ENCODE measurements around the gene KCNMB3.
"Not testable (repeated sequence)": the region's sequence is repeated elsewhere in the genome, so short reads cannot be mapped to it uniquely, and the experiment has no call there.

KCNMB3 gene

DNA sequence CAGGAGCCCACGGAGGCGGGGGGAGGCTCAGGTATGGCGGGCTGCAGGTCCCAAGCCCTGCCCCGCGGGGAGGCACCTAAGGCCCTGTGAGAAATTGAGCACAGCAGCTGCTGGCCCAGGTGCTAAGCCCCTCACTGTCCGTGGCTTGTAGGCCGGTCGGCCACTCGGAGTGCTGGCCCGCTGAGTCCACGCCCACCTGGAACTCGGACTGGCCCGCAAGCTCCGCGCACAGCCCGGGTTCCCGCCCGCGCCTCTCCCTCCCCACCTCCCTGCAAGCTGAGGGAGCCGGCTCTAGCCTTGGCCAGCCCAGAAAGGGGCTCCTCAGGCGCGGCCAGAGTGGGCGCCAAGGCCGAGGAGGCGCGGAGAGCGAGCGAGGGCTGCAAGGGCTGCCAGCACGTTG lies 12.2 kb upstream of the KCNMB3 start:
- no peak for DNase-seq

GRCh38 chr3:179260949-179261765 lies 10.2 kb upstream of the KCNMB3 start:
- peak; percentile 76 for DNase-seq

- DNase-seq, result not testable (repeated sequence)
These were observed 9.2 kb upstream of the KCNMB3 start for GRCh38 chr3:179259959-179260756.

DNA sequence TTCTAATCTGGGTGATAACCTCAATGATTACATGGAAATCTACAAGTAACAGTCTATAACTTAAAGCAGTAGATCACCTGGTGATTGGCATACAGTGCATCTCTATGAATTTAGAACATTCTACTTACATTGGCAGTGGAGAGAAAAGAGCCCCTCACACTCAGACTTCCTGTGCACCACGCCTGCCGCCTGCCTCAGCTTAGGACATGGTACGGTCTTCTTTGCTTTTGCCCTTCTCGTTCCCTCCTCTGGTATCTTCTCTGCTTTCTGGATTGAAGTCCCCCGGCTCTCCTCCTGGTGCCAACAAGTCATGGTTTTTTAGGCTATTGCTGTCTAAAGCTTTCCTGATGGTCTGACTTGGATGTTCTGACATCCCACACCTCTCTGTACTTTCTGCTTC lies 7.9 kb upstream of the KCNMB3 start:
- no peak for DNase-seq

DNA sequence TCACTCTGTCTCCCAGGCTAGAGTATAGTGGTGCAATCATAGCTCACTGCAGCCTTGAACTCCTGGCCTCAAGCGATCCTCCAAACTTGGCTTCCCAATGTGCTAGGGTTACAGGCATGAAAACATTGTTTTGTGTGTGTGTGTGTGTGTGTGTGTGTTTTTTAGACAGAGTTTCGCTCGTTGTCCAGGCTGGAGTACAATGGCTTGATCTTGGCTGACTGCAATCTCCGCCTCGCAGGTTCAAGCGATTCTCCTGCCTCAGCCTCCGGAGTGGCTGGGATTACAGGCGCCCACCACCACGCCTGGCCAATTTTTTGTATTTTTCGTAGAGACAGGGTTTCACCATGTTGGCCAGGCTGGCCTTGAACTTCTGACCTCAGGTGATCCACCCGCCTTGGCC lies 6.8 kb upstream of the KCNMB3 start:
- not testable (repeated sequence) for DNase-seq

GRCh38 chr3:179256813-179257212 lies 5.9 kb upstream of the KCNMB3 start:
- no peak for DNase-seq

GRCh38 chr3:179247289-179248015 lies 3.5 kb downstream of the KCNMB3 start:
- no peak for DNase-seq

- DNase-seq, result no peak
These were observed 6.0 kb downstream of the KCNMB3 start for GRCh38 chr3:179244878-179245277.

DNA sequence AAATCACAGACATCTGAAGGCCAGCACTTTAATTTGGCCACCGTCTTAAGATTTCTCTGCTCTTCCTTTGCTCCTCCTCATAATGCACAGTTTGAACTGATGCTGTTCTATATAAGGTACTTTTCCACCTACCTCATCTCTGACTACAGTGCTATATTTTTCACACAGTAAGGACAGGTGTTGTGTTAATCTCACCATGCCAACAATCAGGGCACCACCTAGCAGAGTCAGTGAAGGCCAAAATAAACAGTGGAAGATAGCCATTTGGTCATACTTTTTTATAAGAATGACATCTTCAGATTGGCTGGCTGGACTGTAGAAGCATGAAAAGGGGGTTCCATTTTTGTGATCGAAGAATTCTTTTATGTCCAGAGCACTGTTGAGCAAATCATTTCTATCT lies 8.1 kb downstream of the KCNMB3 start:
- DNase-seq, result not testable (repeated sequence)

GRCh38 chr3:179240299-179240698 lies 10.6 kb downstream of the KCNMB3 start:
- DNase-seq, result not testable (repeated sequence)

GRCh38 chr3:179236669-179237301 lies 14.1 kb downstream of the KCNMB3 start:
- DNase-seq, result no peak

DNA sequence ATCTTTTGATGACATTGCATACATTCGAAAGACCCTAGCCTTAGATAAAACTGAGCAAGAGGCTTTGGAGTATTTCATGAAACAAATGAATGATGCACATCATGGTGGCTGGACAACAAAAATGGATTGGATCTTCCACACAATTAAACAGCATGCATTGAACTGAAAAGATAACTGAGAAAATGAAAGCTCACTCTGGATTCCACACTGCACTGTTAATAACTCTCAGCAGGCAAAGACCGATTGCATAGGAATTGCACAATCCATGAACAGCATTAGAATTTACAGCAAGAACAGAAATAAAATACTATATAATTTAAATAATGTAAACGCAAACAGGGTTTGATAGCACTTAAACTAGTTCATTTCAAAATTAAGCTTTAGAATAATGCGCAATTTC lies 16.7 kb downstream of the KCNMB3 start:
- no peak for DNase-seq

DNA sequence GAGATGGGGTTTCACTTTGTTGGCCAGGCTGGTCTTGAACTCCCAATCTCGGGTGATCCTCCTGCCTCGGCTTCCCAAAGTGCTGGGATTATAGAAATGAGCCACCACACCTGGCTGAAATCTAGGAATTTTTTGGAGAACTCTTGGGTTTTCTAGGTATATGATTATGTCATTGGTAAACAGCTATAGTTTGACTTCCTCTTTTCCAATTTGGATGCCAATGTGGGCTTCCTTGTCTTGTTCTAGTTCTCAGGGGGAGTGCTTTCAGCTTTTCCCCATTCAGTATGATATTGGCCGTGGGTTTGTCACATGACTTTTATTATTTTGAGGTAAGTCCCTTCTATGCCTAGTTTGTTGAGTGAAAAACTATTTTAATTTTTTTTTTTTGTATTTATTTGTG lies 17.9 kb downstream of the KCNMB3 start:
- no peak for DNase-seq

GRCh38 chr3:179229177-179229576 lies 21.7 kb downstream of the KCNMB3 start:
- no peak for DNase-seq

- DNase-seq, result no peak
These were observed 23.6 kb downstream of the KCNMB3 start for GRCh38 chr3:179227349-179227748.

DNA sequence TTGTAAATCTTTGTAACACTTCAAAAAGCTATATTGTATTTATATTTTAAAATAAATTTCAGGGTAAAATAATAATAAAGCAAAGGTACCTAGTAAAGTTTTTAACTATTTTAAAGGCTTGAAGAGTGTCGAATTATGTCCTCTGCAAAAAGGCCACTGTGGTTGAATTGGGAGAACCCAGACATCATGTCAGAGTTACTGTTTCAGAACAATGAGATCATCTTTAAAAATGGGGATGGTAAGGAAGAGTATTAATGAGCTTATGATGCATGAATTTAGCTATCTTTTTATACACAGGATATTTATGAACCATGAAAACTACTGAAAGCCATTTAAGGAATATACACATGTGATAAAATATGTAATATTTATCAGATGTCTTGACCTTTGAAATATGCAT lies 26.3 kb downstream of the KCNMB3 start:
- no peak for DNase-seq

- no peak for DNase-seq
These were observed 27.4 kb downstream of the KCNMB3 start for GRCh38 chr3:179223548-179223947.

DNA sequence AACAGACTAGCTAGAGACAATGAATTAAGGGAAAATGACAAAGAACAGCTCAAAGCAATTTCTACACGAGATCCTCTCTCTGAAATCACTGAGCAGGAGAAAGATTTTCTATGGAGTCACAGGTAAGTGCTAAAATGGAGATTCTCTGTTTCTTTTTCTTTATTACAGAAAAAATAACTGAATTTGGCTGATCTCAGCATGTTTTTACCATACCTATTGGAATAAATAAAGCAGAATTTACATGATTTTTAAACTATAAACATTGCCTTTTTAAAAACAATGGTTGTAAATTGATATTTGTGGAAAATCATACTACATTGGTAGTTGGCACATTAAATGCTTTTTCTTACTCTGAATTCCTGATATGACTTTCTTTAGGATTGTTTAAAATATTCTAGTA lies 32.7 kb downstream of the KCNMB3 start:
- DNase-seq, result not testable (repeated sequence)

DNA sequence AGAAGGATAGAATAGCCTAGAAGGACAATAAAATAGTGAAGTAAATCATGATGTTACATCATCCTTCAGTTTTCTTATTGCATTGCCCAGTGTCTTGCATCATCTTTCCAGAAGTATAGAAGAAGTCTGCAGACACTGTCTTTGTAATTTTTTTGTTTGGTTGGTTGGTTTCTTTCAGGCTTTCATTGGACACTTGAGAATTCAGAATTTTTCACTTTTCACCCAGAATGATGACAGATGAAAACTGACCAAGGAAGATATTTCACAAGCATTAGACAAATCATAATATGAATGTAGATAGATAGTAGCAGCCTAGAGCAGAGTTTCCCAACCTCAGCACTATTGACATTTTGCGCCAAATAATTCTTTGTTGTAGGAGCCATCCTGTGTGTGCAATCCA lies 35.4 kb downstream of the KCNMB3 start:
- DNase-seq, result not testable (repeated sequence)

DNA sequence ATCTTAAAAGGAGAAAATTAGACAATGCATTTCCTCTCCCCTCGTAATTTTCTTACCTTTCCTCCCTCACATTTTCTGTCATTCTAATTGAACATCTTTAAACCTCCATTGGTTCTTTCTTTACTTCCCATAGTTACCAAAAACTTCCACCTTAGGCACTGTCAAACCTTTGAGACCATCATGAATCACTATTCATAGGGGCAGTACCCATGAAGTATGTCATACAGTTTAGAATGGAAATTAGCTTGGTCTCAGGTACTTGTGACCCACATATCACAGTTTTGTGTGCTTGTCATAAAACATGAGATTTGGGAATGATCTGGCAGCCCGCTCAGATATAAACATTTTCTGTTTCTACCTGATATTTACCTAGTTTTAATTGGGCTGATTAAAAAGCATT lies 50.1 kb downstream of the KCNMB3 start:
- no peak for DNase-seq

DNA sequence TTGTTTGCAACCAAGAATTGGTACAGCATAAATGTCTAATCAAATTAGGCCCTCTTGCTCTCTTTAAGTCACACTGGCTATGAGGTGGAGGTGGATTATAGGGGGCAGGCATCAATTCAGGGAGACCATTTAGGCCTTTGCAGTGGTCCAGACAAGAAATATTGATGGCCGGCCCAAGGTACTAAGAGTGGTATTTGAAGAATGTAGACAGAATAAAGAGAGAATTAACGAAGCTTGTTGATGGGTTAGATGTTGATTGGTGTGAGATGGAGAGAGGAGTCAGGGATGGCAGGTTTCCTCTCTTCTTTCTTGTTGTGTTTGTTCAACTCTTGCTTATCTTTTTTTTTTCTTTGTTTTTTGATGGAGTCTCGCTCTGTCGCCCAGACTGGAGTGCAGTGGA lies 54.2 kb downstream of the KCNMB3 start:
- no peak for DNase-seq

- no peak for DNase-seq
These were observed 54.8 kb downstream of the KCNMB3 start for GRCh38 chr3:179196098-179196497.

GRCh38 chr3:179194931-179195330 lies 56.0 kb downstream of the KCNMB3 start:
- no peak for DNase-seq

Measured in left hindlimb (tissue), 1 donor.